ENCODE results near the gene SCAPER. TPM values are rescaled to one million over a fixed set of nuclear protein-coding genes. Genes with fewer than 3 reads are reported as not detected.

The SCAPER gene
- total RNA-seq, 1 donor, result 8.3 TPM

DNA sequence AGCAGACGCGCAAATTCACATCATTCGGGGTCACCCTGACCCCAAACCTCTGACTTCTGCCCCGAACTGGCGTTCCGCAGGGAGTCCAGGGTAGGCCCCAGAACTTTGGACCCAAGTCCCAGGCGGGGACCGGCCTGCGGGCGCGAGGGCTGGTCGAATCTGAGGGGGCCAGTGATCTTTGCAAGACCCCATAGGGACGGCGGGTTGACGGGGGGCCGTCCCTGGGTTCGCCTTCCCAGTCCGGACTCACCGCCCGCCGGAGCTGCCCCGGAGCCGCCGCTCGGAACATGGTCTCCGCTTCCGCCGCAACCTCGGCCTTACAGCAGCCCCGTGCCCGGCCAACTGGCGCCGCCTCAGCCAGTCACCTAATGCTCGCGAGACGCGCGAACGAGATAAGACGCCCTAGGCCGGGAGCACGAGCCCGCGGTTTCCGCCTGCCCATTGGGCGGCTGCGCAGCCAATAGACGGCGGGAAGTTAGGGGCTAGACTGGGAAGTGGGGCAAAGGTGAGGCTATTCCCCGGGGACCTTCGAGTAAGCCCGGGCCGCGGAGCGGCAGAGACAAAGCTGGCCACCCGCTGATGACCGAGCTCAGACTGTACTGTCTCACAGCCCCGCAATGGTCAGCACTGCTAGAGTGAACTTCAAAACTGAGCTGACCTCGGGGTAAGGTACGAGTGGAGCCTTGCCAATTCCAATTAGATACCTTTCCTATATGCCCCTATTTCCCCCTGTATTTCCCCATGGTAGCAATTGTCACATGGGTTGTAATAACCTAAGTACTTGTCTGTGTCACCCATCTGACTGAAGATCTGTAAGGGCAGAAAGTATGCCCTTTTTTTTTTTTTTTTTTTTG, 593.8 kb downstream of the SCAPER start, which contains the start of gene ETFA:
Gene ETFA, minus strand, starts transcription at position 370 of the 854 bp plus-strand sequence. Its CDS starts 81 bp downstream, at position 289.
- peaks cover 19% of the 10 kb centered on the region for H3K4me1 ChIP-seq (ENCODE audit: insufficient read depth, low read length)
- peak; percentile 99 for DNase-seq (ENCODE audit: insufficient read length, low spot score, missing footprints)
- H3K79me2 ChIP-seq (ENCODE audit: insufficient read depth, low read length), result peaks cover 45% of the 10 kb centered on the region
- H3K27me3 ChIP-seq (ENCODE audit: insufficient read depth, low read length), result no peaks in the 10 kb centered on the region
- TF ChIP-seq, protein P1, sequence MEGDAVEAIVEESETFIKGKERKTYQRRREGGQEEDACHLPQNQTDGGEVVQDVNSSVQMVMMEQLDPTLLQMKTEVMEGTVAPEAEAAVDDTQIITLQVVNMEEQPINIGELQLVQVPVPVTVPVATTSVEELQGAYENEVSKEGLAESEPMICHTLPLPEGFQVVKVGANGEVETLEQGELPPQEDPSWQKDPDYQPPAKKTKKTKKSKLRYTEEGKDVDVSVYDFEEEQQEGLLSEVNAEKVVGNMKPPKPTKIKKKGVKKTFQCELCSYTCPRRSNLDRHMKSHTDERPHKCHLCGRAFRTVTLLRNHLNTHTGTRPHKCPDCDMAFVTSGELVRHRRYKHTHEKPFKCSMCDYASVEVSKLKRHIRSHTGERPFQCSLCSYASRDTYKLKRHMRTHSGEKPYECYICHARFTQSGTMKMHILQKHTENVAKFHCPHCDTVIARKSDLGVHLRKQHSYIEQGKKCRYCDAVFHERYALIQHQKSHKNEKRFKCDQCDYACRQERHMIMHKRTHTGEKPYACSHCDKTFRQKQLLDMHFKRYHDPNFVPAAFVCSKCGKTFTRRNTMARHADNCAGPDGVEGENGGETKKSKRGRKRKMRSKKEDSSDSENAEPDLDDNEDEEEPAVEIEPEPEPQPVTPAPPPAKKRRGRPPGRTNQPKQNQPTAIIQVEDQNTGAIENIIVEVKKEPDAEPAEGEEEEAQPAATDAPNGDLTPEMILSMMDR (IDR thresholded peaks at IDR 0.05; ENCODE audit: extremely low read depth, low read depth, low read length), result no peak
- peak within 1 kb of the TSS; percentile 83 for H3K4me2 ChIP-seq (ENCODE audit: insufficient read depth, low read length)
- H3K36me3 ChIP-seq (ENCODE audit: insufficient read depth, low read length), result no peaks in the 10 kb centered on the region
- H4K20me1 ChIP-seq (ENCODE audit: insufficient read depth, low read length), result peaks cover 28% of the 10 kb centered on the region
- no peaks in the 10 kb centered on the region for H3K9me3 ChIP-seq (ENCODE audit: low read depth, low read length)
- H2AFZ ChIP-seq (ENCODE audit: low read length), result peak within 1 kb of the TSS; percentile 96
- peak within 1 kb of the TSS; percentile 93 for H3K27ac ChIP-seq (ENCODE audit: low read depth, low read length)
- peak within 1 kb of the TSS; percentile 97 for H3K4me3 ChIP-seq (ENCODE audit: insufficient read depth, low read length)

DNA sequence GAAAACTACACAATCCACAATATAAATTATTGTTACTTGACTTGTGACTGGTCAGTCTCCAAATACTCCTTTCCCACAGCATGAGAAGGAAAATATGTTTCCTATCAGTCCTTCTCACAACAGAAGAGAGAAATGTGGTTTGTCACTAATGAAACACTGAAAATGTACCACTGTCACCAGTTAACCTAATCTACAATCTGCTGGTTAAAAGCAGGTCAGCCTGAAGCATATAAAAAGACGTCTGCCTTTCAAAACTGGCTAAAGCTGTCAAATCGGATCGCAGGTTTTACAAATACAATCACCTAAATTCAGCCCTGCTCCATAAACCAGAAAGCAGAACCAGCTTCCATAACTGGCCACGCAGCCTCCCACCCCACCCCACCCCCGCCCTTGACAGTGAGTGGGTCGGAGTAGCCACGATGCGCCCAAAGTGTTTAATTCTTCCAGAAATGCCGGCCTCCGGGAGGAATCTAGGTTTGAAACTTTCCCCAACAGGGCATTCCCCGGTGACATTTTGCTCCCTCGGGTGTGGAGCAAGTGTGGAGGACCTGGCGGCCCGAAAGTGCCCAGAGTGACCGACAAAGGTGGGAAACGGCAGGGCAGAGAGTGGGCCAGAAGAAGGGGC, 594.6 kb downstream of the SCAPER start:
- DNase-seq (ENCODE audit: insufficient read length, low spot score, missing footprints), result no peak
- no peaks in the 10 kb centered on the region for H3K9me3 ChIP-seq (ENCODE audit: low read depth, low read length)
- peaks cover 50% of the 10 kb centered on the region for H3K79me2 ChIP-seq (ENCODE audit: insufficient read depth, low read length)

DNA sequence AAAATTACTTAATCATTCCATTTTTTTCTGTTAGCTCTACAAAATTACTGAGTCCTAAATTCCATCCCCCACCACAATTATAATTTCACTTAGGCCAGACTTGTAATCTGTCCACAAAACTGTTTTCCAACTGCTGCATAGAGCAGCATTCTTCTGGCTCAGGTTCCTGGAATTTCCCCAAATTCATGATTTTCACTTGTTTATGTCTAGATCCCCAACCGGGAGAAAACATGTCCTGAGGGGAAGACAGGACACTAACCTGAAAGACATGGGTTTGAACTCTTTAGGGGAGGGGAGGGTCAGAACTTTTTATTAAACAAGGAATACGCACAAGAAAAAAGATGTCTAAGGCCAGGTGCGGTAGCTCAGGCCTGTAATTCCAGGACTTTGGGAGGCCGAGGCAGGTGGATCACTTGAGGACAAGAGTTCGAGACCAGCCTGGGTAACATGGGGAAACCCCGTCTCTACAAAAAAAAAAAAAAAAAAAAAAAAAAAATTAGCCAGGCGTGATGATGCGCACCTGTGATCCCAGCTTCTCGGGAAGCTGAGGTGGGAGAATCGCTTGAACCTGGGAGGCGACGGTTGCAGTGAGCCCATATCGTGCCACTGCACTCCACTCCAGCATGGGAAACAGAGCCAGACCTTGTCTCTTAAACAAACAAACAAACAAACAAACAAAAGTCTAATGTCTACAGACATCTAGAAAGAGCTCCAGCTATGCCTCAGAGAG, 595.4 kb downstream of the SCAPER start:
- H3K27me3 ChIP-seq (ENCODE audit: insufficient read depth, low read length), result no peaks in the 10 kb centered on the region
- peak overlapping the region; percentile 97 for H3K4me3 ChIP-seq (ENCODE audit: insufficient read depth, low read length)
- no peaks in the 10 kb centered on the region for H3K36me3 ChIP-seq (ENCODE audit: insufficient read depth, low read length)
- TF ChIP-seq, protein P1 (IDR thresholded peaks at IDR 0.05; ENCODE audit: extremely low read depth, low read depth, low read length), result no peak
- H3K4me1 ChIP-seq (ENCODE audit: insufficient read depth, low read length), result peaks cover 19% of the 10 kb centered on the region
- H3K4me2 ChIP-seq (ENCODE audit: insufficient read depth, low read length), result peak overlapping the region; percentile 83
- H4K20me1 ChIP-seq (ENCODE audit: insufficient read depth, low read length), result peaks cover 33% of the 10 kb centered on the region
- no peak overlapping the region for H2AFZ ChIP-seq (ENCODE audit: low read length)
- no peak for DNase-seq (ENCODE audit: insufficient read length, low spot score, missing footprints)
- no peaks in the 10 kb centered on the region for H3K9me3 ChIP-seq (ENCODE audit: low read depth, low read length)
- no peak overlapping the region for H3K27ac ChIP-seq (ENCODE audit: low read depth, low read length)
- H3K79me2 ChIP-seq (ENCODE audit: insufficient read depth, low read length), result peaks cover 58% of the 10 kb centered on the region

More for the DNA sequence above, 594.6 kb downstream of the SCAPER start:
- peak overlapping the region; percentile 96 for H2AFZ ChIP-seq (ENCODE audit: low read length)
- no peaks in the 10 kb centered on the region for H3K27me3 ChIP-seq (ENCODE audit: insufficient read depth, low read length)
- H3K4me2 ChIP-seq (ENCODE audit: insufficient read depth, low read length), result peak overlapping the region; percentile 83
- H3K4me1 ChIP-seq (ENCODE audit: insufficient read depth, low read length), result peaks cover 19% of the 10 kb centered on the region
- TF ChIP-seq, protein P1 (IDR thresholded peaks at IDR 0.05; ENCODE audit: extremely low read depth, low read depth, low read length), result no peak
- peak overlapping the region; percentile 97 for H3K4me3 ChIP-seq (ENCODE audit: insufficient read depth, low read length)
- peaks cover 32% of the 10 kb centered on the region for H4K20me1 ChIP-seq (ENCODE audit: insufficient read depth, low read length)
- no peaks in the 10 kb centered on the region for H3K36me3 ChIP-seq (ENCODE audit: insufficient read depth, low read length)
- peak overlapping the region; percentile 93 for H3K27ac ChIP-seq (ENCODE audit: low read depth, low read length)
